Liver (tissue), 9 donors: Measurements from ENCODE around the gene PDRG1. TPM values are rescaled to one million over a fixed set of nuclear protein-coding genes. Genes with fewer than 3 reads are reported as not detected.

Source experiments
- DNase-seq: peaks from one replicate; pipeline ENCODE4 v3.0.0-alpha.2; 2017; ENCODE audit warnings: low spot score
- H3K27ac ChIP-seq, 2 donors: one replicate each; pipeline ENCODE4 v1.7.0; 2013; ENCODE audit warnings: inconsistent platforms in 2 of 2, low read length in 2 of 2, control low read depth in 1 of 2, low read depth in 1 of 2, mild to moderate bottlenecking in 1 of 2
- H3K27me3 ChIP-seq, 4 donors: one replicate each; pipeline versions ENCODE4 v1.6.1 to v1.7.0; 2013; ENCODE audit warnings: low read length in 3 of 4, inconsistent platforms in 1 of 4, mild to moderate bottlenecking in 1 of 4, moderate library complexity in 1 of 4; ENCODE audit not compliant: control insufficient read depth in 4 of 4, insufficient read depth in 4 of 4
- H3K36me3 ChIP-seq, 4 donors: one replicate each; pipeline versions ENCODE4 v1.6.1 to v1.7.0; 2013; ENCODE audit warnings: low read length in 3 of 4, mild to moderate bottlenecking in 3 of 4, low read depth in 1 of 4, moderate library complexity in 1 of 4; ENCODE audit not compliant: control insufficient read depth in 4 of 4, insufficient read depth in 3 of 4
- H3K4me1 ChIP-seq, 4 donors: one replicate each; pipeline versions ENCODE4 v1.6.1 to v1.7.0; 2013; ENCODE audit warnings: low read length in 3 of 4, mild to moderate bottlenecking in 3 of 4, moderate library complexity in 1 of 4; ENCODE audit not compliant: control insufficient read depth in 4 of 4, insufficient read depth in 4 of 4
- H3K4me3 ChIP-seq, 3 donors: one replicate each; pipeline versions ENCODE4 v1.6.1 to v1.7.0; 2013; ENCODE audit warnings: low read length in 3 of 3, control low read depth in 1 of 3, low read depth in 1 of 3, mild to moderate bottlenecking in 1 of 3
- H3K9ac ChIP-seq, 2 donors: one replicate each; pipeline ENCODE4 v1.7.0; 2013; ENCODE audit warnings: low read length in 2 of 2, mild to moderate bottlenecking in 2 of 2, moderate library complexity in 2 of 2, control low read depth in 1 of 2, low read depth in 1 of 2
- H3K9me3 ChIP-seq, 4 donors: one replicate each; pipeline versions ENCODE4 v1.6.1 to v1.7.0; 2013; ENCODE audit warnings: low read length in 3 of 4; ENCODE audit not compliant: control insufficient read depth in 4 of 4
- CTCF ChIP-seq: fragments of 150-350 bp; IDR thresholded peaks from 2 replicates; pipeline ENCODE4 v1.5.1; 2017; ENCODE audit warnings: improper control_type of control experiment, low read depth, low read length; ENCODE audit not compliant: missing input control
- EGR1 ChIP-seq, 2 donors: IDR thresholded peaks; 2 replicates each; pipeline ENCODE4 v1.6.1; 2016 to 2018; ENCODE audit warnings: antibody characterized with exemption in 2 of 2, low read depth in 2 of 2
- FOXA1 ChIP-seq: IDR thresholded peaks from 2 replicates; pipeline ENCODE4 v1.6.1; 2016; ENCODE audit warnings: antibody characterized with exemption
- FOXA2 ChIP-seq: IDR thresholded peaks from 2 replicates; pipeline ENCODE4 v1.6.1; 2016; ENCODE audit warnings: antibody characterized with exemption
- GABPA ChIP-seq, 2 donors: IDR thresholded peaks in 1 of 2; conservative IDR thresholded peaks in 1 of 2; 2 replicates each; pipeline ENCODE4 v1.6.1; 2016; ENCODE audit warnings: antibody characterized with exemption in 2 of 2, mild to moderate bottlenecking in 1 of 2, moderate library complexity in 1 of 2
- HNF4A ChIP-seq, 2 donors: conservative IDR thresholded peaks; 2 replicates each; pipeline ENCODE4 v1.6.1; 2016; ENCODE audit warnings: antibody characterized with exemption in 2 of 2, mild to moderate bottlenecking in 2 of 2
- HNF4G ChIP-seq: IDR thresholded peaks from 2 replicates; pipeline ENCODE4 v1.6.1; 2016; ENCODE audit warnings: antibody characterized with exemption
- NR2F2 ChIP-seq: IDR thresholded peaks from 2 replicates; pipeline ENCODE4 v1.6.1; 2016; ENCODE audit warnings: antibody characterized with exemption
- RAD21 ChIP-seq, 2 donors: IDR thresholded peaks; 2 replicates each; pipeline ENCODE4 v1.6.1; 2016; ENCODE audit warnings: antibody characterized with exemption in 2 of 2, mild to moderate bottlenecking in 2 of 2
- RXRA ChIP-seq, 2 donors: IDR thresholded peaks; 2 replicates each; pipeline ENCODE4 v1.6.1; 2017 to 2018; ENCODE audit warnings: antibody characterized with exemption in 2 of 2, mild to moderate bottlenecking in 1 of 2
- SP1 ChIP-seq: IDR thresholded peaks from 2 replicates; pipeline ENCODE4 v1.6.1; 2018; ENCODE audit warnings: antibody characterized with exemption, mild to moderate bottlenecking
- TAF1 ChIP-seq: conservative IDR thresholded peaks from 2 replicates; pipeline ENCODE4 v1.6.1; 2016; ENCODE audit warnings: antibody characterized with exemption, mild to moderate bottlenecking
- YY1 ChIP-seq: IDR thresholded peaks from 2 replicates; pipeline ENCODE4 v1.6.1; 2016; ENCODE audit warnings: antibody characterized with exemption, mild to moderate bottlenecking
- ZBTB33 ChIP-seq: IDR thresholded peaks from 2 replicates; pipeline ENCODE4 v1.6.1; 2016; ENCODE audit warnings: antibody characterized with exemption
- WGBS: extraction: QIAGEN DNeasy Blood & Tissue Kit; methylation state at CpG from one replicate; pipeline ENCODE4 v1.1.7; 2013; 5-methylcytosine and 5-hydroxymethylcytosine counted together
- polyA plus RNA-seq, 2 donors: library from polyadenylated mRNA; stranded (reverse) in 1 of 2; unstranded in 1 of 2; fragments of 200-250 nt in 1 of 2; fragments of >200 nt in 1 of 2; fragmentation: Nextera tagmentation in 1 of 2; extraction: Ambion mirVana in 1 of 2; gene quantifications; one replicate each; pipeline versions ENCODE4 v1.2.1 to v1.2.3, GENCODE V29; 2013 to 2015
- total RNA-seq, 2 donors: library from RNA; depleted of rRNA; stranded (reverse); fragments of >200 nt; gene quantifications; one replicate each; pipeline ENCODE4 v1.2.3, GENCODE V29; 2014
- TF ChIP-seq, protein P1 (sequence below): IDR thresholded peaks from 2 replicates; pipeline ENCODE4 v1.6.1; 2016; ENCODE audit warnings: antibody characterized with exemption
- TF ChIP-seq, protein P2 (sequence below): IDR thresholded peaks from 2 replicates; pipeline ENCODE4 v1.6.1; 2016; ENCODE audit warnings: antibody characterized with exemption
- TF ChIP-seq, protein P3 (sequence below): IDR thresholded peaks from 2 replicates; pipeline ENCODE4 v1.6.1; 2016; ENCODE audit warnings: antibody characterized with exemption, mild to moderate bottlenecking
- donor health status: healthy.
- donor health status: healthy.
- donor health status: healthy.
- donor health status: healthy.
- donor health status: healthy.

PDRG1 gene
- total and polyA plus RNA-seq, 4 donors: 2.2 to 8.0 (median 3.6) TPM

- TF ChIP-seq ZBTB33 (no peak), TAF1 (no peak), RAD21 (IDR thresholded peaks at IDR 0.05) (no peak), FOXA1 (no peak)
Observed at GRCh38 chr20:31924561-31924960, 27.3 kb downstream of the PDRG1 start (continued).

GRCh38 chr20:31923388-31924331 lies 28.2 kb downstream of the PDRG1 start:
- Histone ChIP-seq H3K9me3 (no peaks in the 10 kb centered on the region), H3K36me3 (no peaks in the 10 kb centered on the region), H3K4me3 (no peak overlapping the region), H3K27me3 (peaks cover 0 to 3% (median 0%) of the 10 kb centered on the region in 4 donors), H3K4me1 (no peaks in the 10 kb centered on the region), H3K27ac (no peak overlapping the region), H3K9ac (no peak overlapping the region)
- 65% methylated on average over 13 of the region's 13 CpGs for WGBS
- DNase-seq: no peak
- TF ChIP-seq RAD21 (IDR thresholded peaks at IDR 0.05) (no peak), YY1 (no peak), TAF1 (no peak), RXRA (IDR thresholded peaks at IDR 0.05) (no peak), HNF4A (conservative IDR thresholded peaks at IDR 0.05) (no peak), SP1 (no peak), NR2F2 (no peak), CTCF (no peak), FOXA2 (no peak), EGR1 (IDR thresholded peaks at IDR 0.05; ENCODE audit: low read depth in 2 of 2) (no peak), GABPA (IDR thresholded peaks at IDR 0.05 in 1 of 2, conservative IDR thresholded peaks at IDR 0.05 in 1 of 2) (no peak), ZBTB33 (no peak), HNF4G (no peak)
- TF ChIP-seq, protein P1, sequence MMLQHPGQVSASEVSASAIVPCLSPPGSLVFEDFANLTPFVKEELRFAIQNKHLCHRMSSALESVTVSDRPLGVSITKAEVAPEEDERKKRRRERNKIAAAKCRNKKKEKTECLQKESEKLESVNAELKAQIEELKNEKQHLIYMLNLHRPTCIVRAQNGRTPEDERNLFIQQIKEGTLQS: no peak
- TF ChIP-seq, protein P2, sequence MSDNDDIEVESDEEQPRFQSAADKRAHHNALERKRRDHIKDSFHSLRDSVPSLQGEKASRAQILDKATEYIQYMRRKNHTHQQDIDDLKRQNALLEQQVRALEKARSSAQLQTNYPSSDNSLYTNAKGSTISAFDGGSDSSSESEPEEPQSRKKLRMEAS: no peak
- TF ChIP-seq, protein P3, sequence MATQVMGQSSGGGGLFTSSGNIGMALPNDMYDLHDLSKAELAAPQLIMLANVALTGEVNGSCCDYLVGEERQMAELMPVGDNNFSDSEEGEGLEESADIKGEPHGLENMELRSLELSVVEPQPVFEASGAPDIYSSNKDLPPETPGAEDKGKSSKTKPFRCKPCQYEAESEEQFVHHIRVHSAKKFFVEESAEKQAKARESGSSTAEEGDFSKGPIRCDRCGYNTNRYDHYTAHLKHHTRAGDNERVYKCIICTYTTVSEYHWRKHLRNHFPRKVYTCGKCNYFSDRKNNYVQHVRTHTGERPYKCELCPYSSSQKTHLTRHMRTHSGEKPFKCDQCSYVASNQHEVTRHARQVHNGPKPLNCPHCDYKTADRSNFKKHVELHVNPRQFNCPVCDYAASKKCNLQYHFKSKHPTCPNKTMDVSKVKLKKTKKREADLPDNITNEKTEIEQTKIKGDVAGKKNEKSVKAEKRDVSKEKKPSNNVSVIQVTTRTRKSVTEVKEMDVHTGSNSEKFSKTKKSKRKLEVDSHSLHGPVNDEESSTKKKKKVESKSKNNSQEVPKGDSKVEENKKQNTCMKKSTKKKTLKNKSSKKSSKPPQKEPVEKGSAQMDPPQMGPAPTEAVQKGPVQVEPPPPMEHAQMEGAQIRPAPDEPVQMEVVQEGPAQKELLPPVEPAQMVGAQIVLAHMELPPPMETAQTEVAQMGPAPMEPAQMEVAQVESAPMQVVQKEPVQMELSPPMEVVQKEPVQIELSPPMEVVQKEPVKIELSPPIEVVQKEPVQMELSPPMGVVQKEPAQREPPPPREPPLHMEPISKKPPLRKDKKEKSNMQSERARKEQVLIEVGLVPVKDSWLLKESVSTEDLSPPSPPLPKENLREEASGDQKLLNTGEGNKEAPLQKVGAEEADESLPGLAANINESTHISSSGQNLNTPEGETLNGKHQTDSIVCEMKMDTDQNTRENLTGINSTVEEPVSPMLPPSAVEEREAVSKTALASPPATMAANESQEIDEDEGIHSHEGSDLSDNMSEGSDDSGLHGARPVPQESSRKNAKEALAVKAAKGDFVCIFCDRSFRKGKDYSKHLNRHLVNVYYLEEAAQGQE: no peak
